MM.1S (cell line): ENCODE results near the gene IGSF8.

ENCODE experiments used
- DNase-seq: peaks from one replicate; pipeline ENCODE4 v3.0.0-alpha.2; 2015
- H2AFZ ChIP-seq: fragments of 300-600 bp; sonication (generic); 2 replicates; pipeline ENCODE4 v1.6.0; 2016; ENCODE audit warnings: antibody characterized with exemption, low read length
- H3F3A ChIP-seq: fragments of 300-600 bp; sonication (generic); 2 replicates; pipeline ENCODE4 v1.6.1; 2016; ENCODE audit warnings: mild to moderate bottlenecking, antibody characterized with exemption, low read length, moderate library complexity, mixed read lengths; ENCODE audit not compliant: insufficient read depth
- H3K27ac ChIP-seq: fragments of 300-600 bp; sonication (generic); 2 replicates; pipeline ENCODE4 v1.5.1; 2016; ENCODE audit warnings: mild to moderate bottlenecking, low read length
- H3K27me3 ChIP-seq: fragments of 300-600 bp; sonication (generic); replicated peaks from 2 replicates; pipeline ENCODE4 v1.6.0; 2016; ENCODE audit warnings: low read length; ENCODE audit not compliant: insufficient read depth
- H3K36me3 ChIP-seq: fragments of 300-600 bp; sonication (generic); replicated peaks from 2 replicates; pipeline ENCODE4 v1.6.1; 2016; ENCODE audit warnings: mild to moderate bottlenecking, low read length, mixed read lengths; ENCODE audit not compliant: insufficient read depth
- H3K4me1 ChIP-seq: fragments of 300-600 bp; sonication (generic); 2 replicates; pipeline ENCODE4 v1.6.1; 2016; ENCODE audit warnings: low read length, mixed read lengths
- H3K4me2 ChIP-seq: fragments of 300-600 bp; sonication (generic); 2 replicates; pipeline ENCODE4 v1.6.0; 2016; ENCODE audit warnings: low read depth, low read length
- H3K4me3 ChIP-seq: fragments of 300-600 bp; sonication (generic); 2 replicates; pipeline ENCODE4 v1.5.1; 2016; ENCODE audit warnings: low read length, mixed read lengths
- H3K79me2 ChIP-seq: fragments of 300-600 bp; sonication (generic); 2 replicates; pipeline ENCODE4 v1.6.1; 2016; ENCODE audit warnings: mixed run types, low read length, mixed read lengths
- H3K9ac ChIP-seq: fragments of 300-600 bp; sonication (generic); 2 replicates; pipeline ENCODE4 v1.6.1; 2016; ENCODE audit warnings: low read length, mixed read lengths
- H3K9me2 ChIP-seq: fragments of 300-600 bp; sonication (generic); replicated peaks from 2 replicates; pipeline ENCODE4 v1.6.1; 2016; ENCODE audit warnings: mild to moderate bottlenecking, low read length, mixed read lengths; ENCODE audit not compliant: insufficient read depth
- H3K9me3 ChIP-seq: fragments of 300-600 bp; sonication (generic); replicated peaks from 2 replicates; pipeline ENCODE4 v1.6.1; 2016; ENCODE audit warnings: mild to moderate bottlenecking, low read length, mixed read lengths; ENCODE audit not compliant: insufficient read depth
- H4K20me1 ChIP-seq: fragments of 300-600 bp; sonication (generic); 2 replicates; pipeline ENCODE4 v1.6.1; 2016; ENCODE audit warnings: mild to moderate bottlenecking, low read length, moderate library complexity, mixed read lengths; ENCODE audit not compliant: insufficient read depth
- EZH2 ChIP-seq: fragments of 300-600 bp; sonication (generic); optimal IDR thresholded peaks from 2 replicates; pipeline ENCODE3; 2017; ENCODE audit warnings: low read depth, mild to moderate bottlenecking, antibody characterized with exemption, low read length, mixed read lengths
- EZH2phosphoT487 ChIP-seq: fragments of 300-600 bp; sonication (generic); IDR thresholded peaks from 2 replicates; pipeline ENCODE4 v1.6.1; 2018; ENCODE audit warnings: antibody characterized with exemption, low read length
- TF ChIP-seq, protein P1 (sequence below): fragments of 300-600 bp; sonication (generic); IDR thresholded peaks from 2 replicates; pipeline ENCODE4 v1.5.1; 2016; ENCODE audit warnings: antibody characterized with exemption, low read length, mixed read lengths

Gene IGSF8

DNA sequence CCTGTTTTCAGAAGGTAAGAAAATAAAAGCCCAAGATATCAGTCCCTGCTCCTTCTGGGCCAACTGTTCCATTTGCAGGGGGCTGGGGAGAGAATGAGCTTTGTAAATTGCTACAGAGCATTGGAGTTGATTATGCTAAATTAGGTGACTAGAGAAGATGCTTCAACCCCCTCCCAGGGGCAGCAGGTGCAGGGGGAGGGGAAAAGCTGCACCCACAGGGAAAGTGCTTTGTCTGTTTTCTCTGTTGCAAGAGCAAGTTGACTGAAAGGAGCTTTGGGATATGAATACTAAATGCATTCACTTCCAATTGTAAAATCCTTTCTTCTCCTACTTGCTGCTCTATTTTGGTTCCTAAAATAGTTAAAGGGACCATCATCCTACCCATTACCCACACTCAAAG, 50.1 kb downstream of the IGSF8 start:
- H3K27ac ChIP-seq: no peak overlapping the region
- H3K4me2 ChIP-seq: no peak overlapping the region
- H3K4me3 ChIP-seq: no peak overlapping the region

DNA sequence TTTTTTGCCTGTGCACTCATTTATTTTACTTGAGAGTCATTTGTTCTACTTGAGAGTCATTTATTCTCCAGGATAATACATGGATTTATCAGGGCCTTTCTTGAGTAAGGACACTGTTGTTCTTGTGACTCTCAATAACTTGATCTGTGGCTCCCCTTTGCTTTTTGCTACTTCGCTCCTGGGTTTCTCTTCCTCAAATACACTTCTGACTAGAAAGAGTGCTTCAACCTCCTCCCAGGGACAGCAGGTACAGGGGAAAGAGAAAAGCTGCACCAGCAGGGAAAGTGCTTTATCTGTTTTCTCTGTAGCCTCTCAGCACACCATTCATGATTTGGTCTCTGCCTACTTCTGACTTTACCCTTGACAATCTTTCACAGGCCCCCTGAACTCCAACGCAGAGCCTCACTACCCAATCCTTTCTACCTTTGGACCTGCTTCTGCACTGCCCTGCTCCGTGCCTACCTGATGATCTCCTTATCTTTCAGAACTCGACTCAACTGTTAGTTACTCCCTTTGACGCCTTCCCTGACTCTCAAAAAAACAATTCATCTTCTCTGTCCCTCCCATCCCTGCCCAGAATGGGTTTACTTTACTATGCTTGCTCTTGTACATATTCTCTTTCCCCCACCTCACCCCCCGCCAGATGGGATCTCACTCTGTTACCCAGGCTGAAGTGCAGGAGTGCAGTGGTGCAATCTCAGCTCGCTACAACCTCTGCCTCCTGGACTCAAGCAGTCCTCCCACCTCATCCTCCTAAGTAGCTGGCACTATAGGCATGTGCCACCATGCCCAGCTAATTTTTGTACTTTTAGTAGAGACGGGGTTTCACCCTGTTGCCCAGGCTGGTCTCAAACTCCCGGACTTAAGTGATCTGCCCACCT, 51.1 kb downstream of the IGSF8 start:
- Histone ChIP-seq H4K20me1 (no peaks in the 10 kb centered on the region), H3K4me2 (peak overlapping the region; percentile 77), H3K9me2 (no peaks in the 10 kb centered on the region), H3K36me3 (no peaks in the 10 kb centered on the region), H3K9ac (peak overlapping the region; percentile 23; the same call in 1 of the 2 replicates), H3K4me1 (peaks cover 10% of the 10 kb centered on the region), H3K27me3 (peaks cover 9% of the 10 kb centered on the region; the same call in 1 of the 2 replicates), H3K27ac (no peak overlapping the region), H3K79me2 (no peaks in the 10 kb centered on the region), H2AFZ (peak overlapping the region; percentile 54), H3K4me3 (peak overlapping the region; percentile 44), H3F3A (no peaks in the 10 kb centered on the region), H3K9me3 (no peaks in the 10 kb centered on the region)
- DNase-seq: peak; percentile 33
- TF ChIP-seq, protein P1, sequence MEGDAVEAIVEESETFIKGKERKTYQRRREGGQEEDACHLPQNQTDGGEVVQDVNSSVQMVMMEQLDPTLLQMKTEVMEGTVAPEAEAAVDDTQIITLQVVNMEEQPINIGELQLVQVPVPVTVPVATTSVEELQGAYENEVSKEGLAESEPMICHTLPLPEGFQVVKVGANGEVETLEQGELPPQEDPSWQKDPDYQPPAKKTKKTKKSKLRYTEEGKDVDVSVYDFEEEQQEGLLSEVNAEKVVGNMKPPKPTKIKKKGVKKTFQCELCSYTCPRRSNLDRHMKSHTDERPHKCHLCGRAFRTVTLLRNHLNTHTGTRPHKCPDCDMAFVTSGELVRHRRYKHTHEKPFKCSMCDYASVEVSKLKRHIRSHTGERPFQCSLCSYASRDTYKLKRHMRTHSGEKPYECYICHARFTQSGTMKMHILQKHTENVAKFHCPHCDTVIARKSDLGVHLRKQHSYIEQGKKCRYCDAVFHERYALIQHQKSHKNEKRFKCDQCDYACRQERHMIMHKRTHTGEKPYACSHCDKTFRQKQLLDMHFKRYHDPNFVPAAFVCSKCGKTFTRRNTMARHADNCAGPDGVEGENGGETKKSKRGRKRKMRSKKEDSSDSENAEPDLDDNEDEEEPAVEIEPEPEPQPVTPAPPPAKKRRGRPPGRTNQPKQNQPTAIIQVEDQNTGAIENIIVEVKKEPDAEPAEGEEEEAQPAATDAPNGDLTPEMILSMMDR: no peak
- TF ChIP-seq EZH2phosphoT487 (no peak), EZH2 (no peak)

More for the DNA sequence above, 50.1 kb downstream of the IGSF8 start:
- Histone ChIP-seq H3K79me2 (no peaks in the 10 kb centered on the region), H3K9me2 (no peaks in the 10 kb centered on the region), H3K27me3 (peaks cover 12% of the 10 kb centered on the region; the same call in 1 of the 2 replicates), H3F3A (no peaks in the 10 kb centered on the region), H3K4me1 (peaks cover 10% of the 10 kb centered on the region), H4K20me1 (no peaks in the 10 kb centered on the region), H2AFZ (no peak overlapping the region), H3K36me3 (no peaks in the 10 kb centered on the region), H3K9me3 (no peaks in the 10 kb centered on the region), H3K9ac (no peak overlapping the region)
- no peak for DNase-seq
- TF ChIP-seq EZH2: no peak
- no peak for TF ChIP-seq EZH2phosphoT487
- TF ChIP-seq, protein P1: no peak

DNA sequence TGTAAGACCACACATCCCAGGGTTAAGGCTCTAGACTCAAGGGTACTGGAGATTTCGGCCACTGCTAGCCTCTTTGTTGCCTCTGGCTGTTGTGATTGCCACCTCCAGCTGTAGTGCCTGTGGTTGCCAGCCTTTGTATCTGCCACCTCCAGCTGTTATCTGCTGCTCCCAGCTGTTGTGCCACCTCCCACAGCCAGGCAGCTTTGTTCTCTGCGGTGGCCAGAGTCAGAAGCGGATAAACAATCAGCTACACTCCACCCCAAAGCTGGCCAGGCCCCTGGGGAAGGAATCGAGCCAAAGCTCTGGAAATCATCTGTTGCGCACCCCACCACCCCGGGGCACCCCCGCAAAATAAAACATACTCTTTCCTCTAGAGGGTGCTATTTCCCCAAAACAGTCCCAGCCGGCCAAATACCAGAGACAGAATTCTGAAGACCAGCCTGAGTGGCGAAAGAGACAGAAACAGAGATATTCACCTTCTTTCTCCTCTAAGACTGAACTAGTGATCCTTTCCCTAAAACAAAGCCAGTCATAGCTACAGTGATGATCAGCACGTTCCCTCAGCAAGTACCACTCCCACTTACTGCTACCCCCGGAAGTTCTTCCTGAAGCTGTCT, 51.8 kb downstream of the IGSF8 start:
- Histone ChIP-seq H3K9me2 (no peaks in the 10 kb centered on the region), H3K4me1 (peaks cover 10% of the 10 kb centered on the region), H3K27me3 (peaks cover 6% of the 10 kb centered on the region; the same call in 1 of the 2 replicates), H3K4me3 (peak overlapping the region; percentile 44), H3K27ac (no peak overlapping the region), H2AFZ (peak overlapping the region; percentile 54), H3K9me3 (no peaks in the 10 kb centered on the region), H4K20me1 (no peaks in the 10 kb centered on the region), H3K79me2 (no peaks in the 10 kb centered on the region), H3F3A (no peaks in the 10 kb centered on the region), H3K36me3 (no peaks in the 10 kb centered on the region), H3K9ac (peak overlapping the region; percentile 23; the same call in 1 of the 2 replicates), H3K4me2 (peak overlapping the region; percentile 77)
- DNase-seq: peak; percentile 73
- TF ChIP-seq, protein P1: peak; percentile 89
- no peak for TF ChIP-seq EZH2
